ENCODE measurements around the gene SH3BP5L. TPM values are rescaled to one million over a fixed set of nuclear protein-coding genes. Genes with fewer than 3 reads are reported as not detected.
A peak's percentile ranks its signal among the peaks of the same experiment; 100 is the strongest.

SH3BP5L gene
- total RNA-seq, 2 donors from 2014 or later: 23.3 to 35.3 TPM

DNA sequence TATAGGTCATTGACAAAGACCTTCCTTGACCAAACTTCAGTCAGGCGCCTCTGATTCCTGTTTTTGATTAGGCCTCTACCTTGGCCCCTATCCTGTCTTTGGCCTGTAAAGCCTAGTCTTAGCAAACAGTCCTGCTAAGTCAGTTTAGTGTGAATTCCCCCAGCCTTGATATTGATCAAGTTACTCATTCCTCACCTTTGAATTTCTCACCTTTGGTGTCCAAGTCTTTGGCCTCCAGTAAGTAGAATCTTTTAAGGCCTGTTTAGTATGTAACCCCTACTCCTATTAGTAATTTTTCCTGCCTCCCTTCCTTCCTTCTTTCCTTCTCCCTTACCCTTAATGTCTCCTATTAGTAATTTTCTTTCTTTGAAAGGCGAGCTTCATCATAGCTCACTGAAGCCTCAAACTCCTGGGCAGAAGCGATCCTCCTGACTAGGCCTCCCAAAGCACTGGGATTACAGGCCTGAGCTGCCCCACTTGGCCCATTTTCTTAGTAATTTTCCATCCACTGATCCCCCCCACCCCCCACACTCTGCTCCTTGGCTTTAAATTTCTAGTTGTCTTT is 46.2 kb upstream of the SH3BP5L start:
- WGBS: 99% methylated on average over 3 of the region's 3 CpGs
- no peak for DNase-seq (ENCODE audit: low spot score)
- H3K27ac ChIP-seq: no peak overlapping the region
- intact Hi-C loops (cut with DNase I): loop anchor here (2.0 kb wide), 1 partner anchor 13 kb away; the partner anchor contains the start of gene ZNF692
- H3K36me3 ChIP-seq: no peaks in the 10 kb centered on the region
- no peaks in the 10 kb centered on the region for H3K4me1 ChIP-seq (replicated peaks)
- TF ChIP-seq POLR2A (IDR thresholded peaks at IDR 0.05): no peak
- TF ChIP-seq POLR2AphosphoS5 (IDR thresholded peaks at IDR 0.05): no peak
- TF ChIP-seq, protein P1, sequence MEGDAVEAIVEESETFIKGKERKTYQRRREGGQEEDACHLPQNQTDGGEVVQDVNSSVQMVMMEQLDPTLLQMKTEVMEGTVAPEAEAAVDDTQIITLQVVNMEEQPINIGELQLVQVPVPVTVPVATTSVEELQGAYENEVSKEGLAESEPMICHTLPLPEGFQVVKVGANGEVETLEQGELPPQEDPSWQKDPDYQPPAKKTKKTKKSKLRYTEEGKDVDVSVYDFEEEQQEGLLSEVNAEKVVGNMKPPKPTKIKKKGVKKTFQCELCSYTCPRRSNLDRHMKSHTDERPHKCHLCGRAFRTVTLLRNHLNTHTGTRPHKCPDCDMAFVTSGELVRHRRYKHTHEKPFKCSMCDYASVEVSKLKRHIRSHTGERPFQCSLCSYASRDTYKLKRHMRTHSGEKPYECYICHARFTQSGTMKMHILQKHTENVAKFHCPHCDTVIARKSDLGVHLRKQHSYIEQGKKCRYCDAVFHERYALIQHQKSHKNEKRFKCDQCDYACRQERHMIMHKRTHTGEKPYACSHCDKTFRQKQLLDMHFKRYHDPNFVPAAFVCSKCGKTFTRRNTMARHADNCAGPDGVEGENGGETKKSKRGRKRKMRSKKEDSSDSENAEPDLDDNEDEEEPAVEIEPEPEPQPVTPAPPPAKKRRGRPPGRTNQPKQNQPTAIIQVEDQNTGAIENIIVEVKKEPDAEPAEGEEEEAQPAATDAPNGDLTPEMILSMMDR (IDR thresholded peaks at IDR 0.05): no peak
- no peaks in the 10 kb centered on the region for H3K9me3 ChIP-seq
- H3K4me3 ChIP-seq: no peak overlapping the region
- H3K27me3 ChIP-seq (replicated peaks; ENCODE audit: insufficient read depth): no peaks in the 10 kb centered on the region

DNA sequence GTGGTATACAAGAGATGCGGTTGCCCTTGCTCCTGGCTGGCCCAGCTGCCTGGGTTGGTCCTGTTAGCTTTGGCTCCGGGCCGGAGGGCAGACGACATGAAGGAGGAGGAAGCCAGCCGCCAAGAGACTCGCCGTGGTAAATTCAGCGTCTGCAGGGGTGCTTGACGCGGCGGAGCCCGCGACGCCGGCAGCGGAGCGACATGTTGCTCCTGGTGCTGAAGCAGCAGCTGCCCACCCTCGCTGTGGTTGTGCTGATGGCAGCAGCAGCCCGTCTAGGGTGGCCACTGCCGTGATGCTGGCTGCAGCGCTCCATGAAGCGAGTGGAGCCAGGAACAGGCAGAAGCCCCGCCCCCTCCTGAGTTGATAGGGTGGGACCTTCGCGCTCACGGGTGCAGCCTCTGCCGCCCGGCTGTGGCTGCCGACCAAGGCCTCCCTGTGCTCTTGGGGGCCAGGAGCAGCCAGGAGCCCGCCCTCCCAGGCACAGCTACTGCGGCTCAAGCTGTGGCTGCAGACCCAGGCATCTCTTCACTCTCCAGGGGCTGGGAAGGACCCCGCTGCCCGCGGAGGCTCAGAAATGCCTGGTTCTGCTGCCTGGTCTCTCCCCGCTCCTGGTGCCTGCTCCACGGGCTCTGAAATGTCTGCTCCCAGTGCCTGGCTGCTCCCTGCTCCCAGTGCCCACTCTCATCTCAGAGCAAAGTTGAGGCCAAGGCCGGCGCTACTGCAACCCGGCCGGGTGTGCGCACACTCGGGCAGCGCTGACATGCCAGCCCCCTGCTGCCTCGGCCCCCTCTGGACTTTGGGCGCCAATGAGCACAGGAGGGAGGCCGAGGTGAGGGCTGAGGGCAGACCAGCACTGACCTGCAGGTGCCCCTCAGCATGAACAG is 37.5 kb upstream of the SH3BP5L start:
- H3K27me3 ChIP-seq (replicated peaks; ENCODE audit: insufficient read depth): no peaks in the 10 kb centered on the region
- 9% methylated on average over 25 of the region's 46 CpGs for WGBS
- peak; percentile 86 for DNase-seq (ENCODE audit: low spot score)
- H3K27ac ChIP-seq: peak overlapping the region; percentile 58 to 78
- no peaks in the 10 kb centered on the region for H3K36me3 ChIP-seq
- H3K9me3 ChIP-seq: no peaks in the 10 kb centered on the region
- peak overlapping the region; percentile 38 to 41 for H3K4me3 ChIP-seq
- intact Hi-C loops (cut with DNase I): no loop called here
- TF ChIP-seq POLR2A (IDR thresholded peaks at IDR 0.05) (peak; percentile 78), POLR2AphosphoS5 (IDR thresholded peaks at IDR 0.05) (peak; percentile 82)
- TF ChIP-seq, protein P1 (IDR thresholded peaks at IDR 0.05): no peak
- H3K4me1 ChIP-seq (replicated peaks): peaks cover 4% of the 10 kb centered on the region

DNA sequence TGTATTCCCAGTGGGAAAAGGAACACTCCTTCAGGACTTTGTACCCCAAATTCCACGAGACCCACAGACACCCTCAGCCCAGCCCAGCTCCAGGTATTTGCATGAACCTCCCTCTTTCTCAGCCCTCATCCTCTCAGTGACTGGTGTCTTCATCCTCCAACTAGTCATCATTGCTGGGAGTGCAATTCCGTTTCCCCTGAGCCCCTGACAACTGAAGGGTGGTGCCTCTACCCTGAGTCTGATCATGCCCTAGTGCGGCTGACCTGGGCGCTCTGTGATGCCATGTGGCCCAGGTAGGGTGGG is 36.9 kb upstream of the SH3BP5L start:
- TF ChIP-seq, protein P1 (IDR thresholded peaks at IDR 0.05): no peak
- TF ChIP-seq POLR2A (IDR thresholded peaks at IDR 0.05): no peak
- no peak for TF ChIP-seq POLR2AphosphoS5 (IDR thresholded peaks at IDR 0.05)
- 21% methylated on average over 4 of the region's 4 CpGs for WGBS
- H3K4me1 ChIP-seq (replicated peaks): peaks cover 6% of the 10 kb centered on the region

DNA sequence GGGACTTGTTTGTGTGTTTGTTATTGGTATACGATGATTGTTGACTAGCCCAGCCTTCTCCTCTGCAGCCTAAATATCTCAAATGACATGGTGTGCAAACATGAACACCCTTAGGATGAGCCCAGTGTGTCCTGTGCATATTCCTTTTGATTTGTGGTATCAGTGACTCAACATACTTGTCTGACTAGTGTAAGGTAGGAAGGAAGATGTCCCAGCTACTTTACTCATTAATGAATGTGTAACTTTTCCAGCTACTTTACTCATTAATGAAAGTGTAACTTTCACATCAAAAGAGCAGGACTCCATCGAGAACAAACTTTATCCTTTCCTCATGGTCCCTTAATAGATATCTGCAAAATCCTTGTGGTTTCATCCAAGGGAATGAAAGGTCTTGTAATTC is 35.9 kb upstream of the SH3BP5L start:
- Histone ChIP-seq H3K4me1 (replicated peaks) (peaks cover 6% of the 10 kb centered on the region), H3K27ac (no peak overlapping the region), H3K4me3 (no peak overlapping the region), H3K36me3 (no peaks in the 10 kb centered on the region), H3K27me3 (replicated peaks; ENCODE audit: insufficient read depth) (no peaks in the 10 kb centered on the region), H3K9me3 (no peaks in the 10 kb centered on the region)
- no peak for TF ChIP-seq POLR2A (IDR thresholded peaks at IDR 0.05)
- TF ChIP-seq POLR2AphosphoS5 (IDR thresholded peaks at IDR 0.05): no peak
- TF ChIP-seq, protein P1 (IDR thresholded peaks at IDR 0.05): no peak
- DNase-seq (ENCODE audit: low spot score): no peak
- 86% methylated on average over 2 of the region's 2 CpGs for WGBS
- intact Hi-C loops (cut with DNase I): no loop called here

More for the DNA sequence above, 36.9 kb upstream of the SH3BP5L start:
- Histone ChIP-seq H3K4me3 (peak overlapping the region; percentile 38 to 41), H3K27me3 (replicated peaks; ENCODE audit: insufficient read depth) (no peaks in the 10 kb centered on the region), H3K9me3 (no peaks in the 10 kb centered on the region), H3K27ac (peak overlapping the region; percentile 58 to 78), H3K36me3 (no peaks in the 10 kb centered on the region)
- DNase-seq (ENCODE audit: low spot score): no peak
- intact Hi-C loops (cut with DNase I): no loop called here

Data from prostate gland (tissue), 2 donors.